ENCODE measurements around the gene BRF1. TPM values are rescaled to one million over a fixed set of nuclear protein-coding genes. Genes with fewer than 3 reads are reported as not detected.

The BRF1 gene
- total and polyA plus RNA-seq, 2 of the 8 experiments (the other 6 are each of a cell fraction or from before 2014, with no cell fraction given), result 7.7 to 18.3 TPM

DNA sequence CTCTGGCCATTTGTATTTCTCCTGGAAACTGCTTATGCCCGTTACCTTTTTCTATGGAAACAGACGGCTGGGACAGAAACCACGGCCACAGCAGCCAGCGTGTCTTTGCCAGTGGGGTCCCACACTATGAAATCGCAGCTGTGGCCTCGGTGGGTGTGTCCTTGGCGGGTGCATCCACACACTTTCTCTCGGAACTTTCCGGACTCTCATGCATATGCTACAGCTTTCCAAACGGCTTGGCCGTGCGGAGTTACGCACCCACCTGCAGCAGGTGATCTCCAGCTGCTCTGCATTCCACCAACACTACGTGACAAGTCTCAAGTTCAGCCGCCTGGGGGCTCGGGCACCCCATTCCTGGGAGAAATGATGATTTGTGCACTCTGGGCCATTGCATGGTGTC is 53.8 kb downstream of the BRF1 start (continued):
- TF ChIP-seq, protein P1, sequence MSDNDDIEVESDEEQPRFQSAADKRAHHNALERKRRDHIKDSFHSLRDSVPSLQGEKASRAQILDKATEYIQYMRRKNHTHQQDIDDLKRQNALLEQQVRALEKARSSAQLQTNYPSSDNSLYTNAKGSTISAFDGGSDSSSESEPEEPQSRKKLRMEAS (IDR thresholded peaks at IDR 0.05), result no peak
- no peak for TF ChIP-seq RAD21 (IDR thresholded peaks at IDR 0.05 in 1 of 2, conservative IDR thresholded peaks at IDR 0.05 in 1 of 2; ENCODE audit: low read depth in 2 of 2, low read length in 2 of 2)
- TF ChIP-seq, protein P2, sequence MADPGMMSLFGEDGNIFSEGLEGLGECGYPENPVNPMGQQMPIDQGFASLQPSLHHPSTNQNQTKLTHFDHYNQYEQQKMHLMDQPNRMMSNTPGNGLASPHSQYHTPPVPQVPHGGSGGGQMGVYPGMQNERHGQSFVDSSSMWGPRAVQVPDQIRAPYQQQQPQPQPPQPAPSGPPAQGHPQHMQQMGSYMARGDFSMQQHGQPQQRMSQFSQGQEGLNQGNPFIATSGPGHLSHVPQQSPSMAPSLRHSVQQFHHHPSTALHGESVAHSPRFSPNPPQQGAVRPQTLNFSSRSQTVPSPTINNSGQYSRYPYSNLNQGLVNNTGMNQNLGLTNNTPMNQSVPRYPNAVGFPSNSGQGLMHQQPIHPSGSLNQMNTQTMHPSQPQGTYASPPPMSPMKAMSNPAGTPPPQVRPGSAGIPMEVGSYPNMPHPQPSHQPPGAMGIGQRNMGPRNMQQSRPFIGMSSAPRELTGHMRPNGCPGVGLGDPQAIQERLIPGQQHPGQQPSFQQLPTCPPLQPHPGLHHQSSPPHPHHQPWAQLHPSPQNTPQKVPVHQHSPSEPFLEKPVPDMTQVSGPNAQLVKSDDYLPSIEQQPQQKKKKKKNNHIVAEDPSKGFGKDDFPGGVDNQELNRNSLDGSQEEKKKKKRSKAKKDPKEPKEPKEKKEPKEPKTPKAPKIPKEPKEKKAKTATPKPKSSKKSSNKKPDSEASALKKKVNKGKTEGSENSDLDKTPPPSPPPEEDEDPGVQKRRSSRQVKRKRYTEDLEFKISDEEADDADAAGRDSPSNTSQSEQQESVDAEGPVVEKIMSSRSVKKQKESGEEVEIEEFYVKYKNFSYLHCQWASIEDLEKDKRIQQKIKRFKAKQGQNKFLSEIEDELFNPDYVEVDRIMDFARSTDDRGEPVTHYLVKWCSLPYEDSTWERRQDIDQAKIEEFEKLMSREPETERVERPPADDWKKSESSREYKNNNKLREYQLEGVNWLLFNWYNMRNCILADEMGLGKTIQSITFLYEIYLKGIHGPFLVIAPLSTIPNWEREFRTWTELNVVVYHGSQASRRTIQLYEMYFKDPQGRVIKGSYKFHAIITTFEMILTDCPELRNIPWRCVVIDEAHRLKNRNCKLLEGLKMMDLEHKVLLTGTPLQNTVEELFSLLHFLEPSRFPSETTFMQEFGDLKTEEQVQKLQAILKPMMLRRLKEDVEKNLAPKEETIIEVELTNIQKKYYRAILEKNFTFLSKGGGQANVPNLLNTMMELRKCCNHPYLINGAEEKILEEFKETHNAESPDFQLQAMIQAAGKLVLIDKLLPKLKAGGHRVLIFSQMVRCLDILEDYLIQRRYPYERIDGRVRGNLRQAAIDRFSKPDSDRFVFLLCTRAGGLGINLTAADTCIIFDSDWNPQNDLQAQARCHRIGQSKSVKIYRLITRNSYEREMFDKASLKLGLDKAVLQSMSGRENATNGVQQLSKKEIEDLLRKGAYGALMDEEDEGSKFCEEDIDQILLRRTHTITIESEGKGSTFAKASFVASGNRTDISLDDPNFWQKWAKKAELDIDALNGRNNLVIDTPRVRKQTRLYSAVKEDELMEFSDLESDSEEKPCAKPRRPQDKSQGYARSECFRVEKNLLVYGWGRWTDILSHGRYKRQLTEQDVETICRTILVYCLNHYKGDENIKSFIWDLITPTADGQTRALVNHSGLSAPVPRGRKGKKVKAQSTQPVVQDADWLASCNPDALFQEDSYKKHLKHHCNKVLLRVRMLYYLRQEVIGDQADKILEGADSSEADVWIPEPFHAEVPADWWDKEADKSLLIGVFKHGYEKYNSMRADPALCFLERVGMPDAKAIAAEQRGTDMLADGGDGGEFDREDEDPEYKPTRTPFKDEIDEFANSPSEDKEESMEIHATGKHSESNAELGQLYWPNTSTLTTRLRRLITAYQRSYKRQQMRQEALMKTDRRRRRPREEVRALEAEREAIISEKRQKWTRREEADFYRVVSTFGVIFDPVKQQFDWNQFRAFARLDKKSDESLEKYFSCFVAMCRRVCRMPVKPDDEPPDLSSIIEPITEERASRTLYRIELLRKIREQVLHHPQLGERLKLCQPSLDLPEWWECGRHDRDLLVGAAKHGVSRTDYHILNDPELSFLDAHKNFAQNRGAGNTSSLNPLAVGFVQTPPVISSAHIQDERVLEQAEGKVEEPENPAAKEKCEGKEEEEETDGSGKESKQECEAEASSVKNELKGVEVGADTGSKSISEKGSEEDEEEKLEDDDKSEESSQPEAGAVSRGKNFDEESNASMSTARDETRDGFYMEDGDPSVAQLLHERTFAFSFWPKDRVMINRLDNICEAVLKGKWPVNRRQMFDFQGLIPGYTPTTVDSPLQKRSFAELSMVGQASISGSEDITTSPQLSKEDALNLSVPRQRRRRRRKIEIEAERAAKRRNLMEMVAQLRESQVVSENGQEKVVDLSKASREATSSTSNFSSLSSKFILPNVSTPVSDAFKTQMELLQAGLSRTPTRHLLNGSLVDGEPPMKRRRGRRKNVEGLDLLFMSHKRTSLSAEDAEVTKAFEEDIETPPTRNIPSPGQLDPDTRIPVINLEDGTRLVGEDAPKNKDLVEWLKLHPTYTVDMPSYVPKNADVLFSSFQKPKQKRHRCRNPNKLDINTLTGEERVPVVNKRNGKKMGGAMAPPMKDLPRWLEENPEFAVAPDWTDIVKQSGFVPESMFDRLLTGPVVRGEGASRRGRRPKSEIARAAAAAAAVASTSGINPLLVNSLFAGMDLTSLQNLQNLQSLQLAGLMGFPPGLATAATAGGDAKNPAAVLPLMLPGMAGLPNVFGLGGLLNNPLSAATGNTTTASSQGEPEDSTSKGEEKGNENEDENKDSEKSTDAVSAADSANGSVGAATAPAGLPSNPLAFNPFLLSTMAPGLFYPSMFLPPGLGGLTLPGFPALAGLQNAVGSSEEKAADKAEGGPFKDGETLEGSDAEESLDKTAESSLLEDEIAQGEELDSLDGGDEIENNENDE (IDR thresholded peaks at IDR 0.05; ENCODE audit: insufficient replicate concordance, low read length), result no peak
- TF ChIP-seq SUZ12 (IDR thresholded peaks at IDR 0.05; ENCODE audit: low read length), result no peak
